ENCODE data around the gene NEK3.
"Not testable (repeated sequence)": the region's sequence is repeated elsewhere in the genome, so short reads cannot be mapped to it uniquely, and the experiment has no call there.

Gene NEK3

DNA sequence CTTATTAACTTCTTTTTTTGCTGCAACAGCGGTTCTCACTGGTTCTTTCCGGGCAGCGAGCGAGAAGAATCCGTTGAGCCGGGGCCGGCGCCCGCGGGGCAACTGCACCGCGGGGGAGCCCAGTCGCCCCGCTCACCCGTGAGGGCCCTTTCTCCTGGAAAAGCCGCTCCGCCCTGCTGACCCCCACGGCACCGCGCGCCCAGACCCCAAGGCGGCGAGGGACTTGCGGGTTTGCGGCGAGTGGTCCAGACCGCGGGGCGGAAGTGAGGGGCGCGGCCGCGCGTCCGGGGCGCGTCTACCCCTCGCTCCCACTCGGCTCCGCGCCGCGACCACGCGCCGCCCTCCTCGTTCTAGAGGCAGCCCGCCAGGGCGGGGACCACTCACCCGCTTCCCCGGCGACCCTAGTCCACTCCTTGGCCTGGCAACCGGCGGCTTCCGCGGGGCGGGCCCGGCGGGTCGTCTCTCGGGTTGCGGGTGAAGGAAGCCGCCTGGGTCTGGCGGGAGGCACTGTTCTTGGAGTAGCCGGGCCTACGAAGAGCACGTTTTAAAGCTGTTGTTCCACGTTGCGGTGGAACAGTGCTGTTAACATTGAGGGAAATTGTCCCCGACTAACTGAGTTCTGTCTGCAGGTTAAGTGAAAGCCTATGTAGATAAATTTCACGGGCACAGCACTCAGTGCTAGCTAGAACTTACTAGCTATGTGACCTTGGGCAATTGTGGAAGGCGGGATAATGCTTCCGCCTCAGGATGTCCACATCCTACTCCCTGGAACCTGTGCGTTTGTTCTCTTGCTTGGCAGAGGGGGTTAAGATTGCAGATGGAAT is at the start of gene NEK3:
Gene NEK3 (minus strand): TSS at position 439 of the 824 bp plus-strand sequence. CDS start 3,406 bp downstream, outside the sequence.
- DNase-seq (ENCODE audit: low read depth in 2 of 2) = peak; percentile 13 to 26

DNA sequence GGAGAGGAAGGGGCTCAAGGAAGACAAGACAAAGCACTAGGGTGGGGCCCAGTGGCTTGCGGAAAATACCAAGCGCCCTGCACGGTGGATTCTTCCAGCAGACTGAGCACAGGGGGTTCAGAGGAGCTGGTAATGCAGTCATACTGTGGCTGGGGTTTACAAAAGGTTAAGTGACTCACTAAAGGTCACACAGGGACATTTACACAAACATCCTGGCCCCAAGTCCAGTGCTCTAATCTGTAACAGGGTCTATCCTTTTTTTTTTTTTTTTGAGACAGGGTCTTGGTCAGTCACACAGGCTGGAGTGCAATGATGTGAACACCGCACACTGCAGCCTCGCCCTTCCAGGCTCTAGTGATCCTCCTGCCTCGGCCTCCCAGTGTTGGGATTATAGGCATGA is 49.0 kb upstream of the NEK3 start:
- DNase-seq (ENCODE audit: low read depth in 2 of 2) = not testable (repeated sequence)

- not testable (repeated sequence) for DNase-seq (ENCODE audit: low read depth in 2 of 2)
These were observed 48.5 kb upstream of the NEK3 start for GRCh38 chr13:52207896-52208295.

- not testable (repeated sequence) for DNase-seq (ENCODE audit: low read depth in 2 of 2)
These were observed 47.9 kb upstream of the NEK3 start for GRCh38 chr13:52207337-52207736.

DNA sequence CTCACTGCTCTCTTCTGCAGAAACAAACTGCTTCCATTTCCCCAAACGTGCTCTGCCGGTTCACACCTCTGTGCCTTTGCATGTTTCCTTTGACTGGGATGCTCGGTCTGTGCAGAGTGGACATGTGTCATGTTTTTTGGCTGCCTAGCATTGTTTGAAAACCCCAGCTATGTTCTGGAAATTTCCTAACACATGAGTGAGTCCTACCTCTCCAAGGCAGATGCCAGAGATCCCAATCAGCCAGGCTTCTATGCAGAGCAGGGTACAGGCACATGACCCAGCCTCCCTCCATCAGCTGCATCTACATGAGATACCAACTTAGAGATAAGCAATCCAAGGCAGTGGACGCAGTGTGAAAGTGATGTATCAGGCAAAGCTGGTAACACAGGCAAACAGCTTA is 45.1 kb upstream of the NEK3 start:
- DNase-seq (ENCODE audit: low read depth in 2 of 2) = not testable (repeated sequence)

DNA sequence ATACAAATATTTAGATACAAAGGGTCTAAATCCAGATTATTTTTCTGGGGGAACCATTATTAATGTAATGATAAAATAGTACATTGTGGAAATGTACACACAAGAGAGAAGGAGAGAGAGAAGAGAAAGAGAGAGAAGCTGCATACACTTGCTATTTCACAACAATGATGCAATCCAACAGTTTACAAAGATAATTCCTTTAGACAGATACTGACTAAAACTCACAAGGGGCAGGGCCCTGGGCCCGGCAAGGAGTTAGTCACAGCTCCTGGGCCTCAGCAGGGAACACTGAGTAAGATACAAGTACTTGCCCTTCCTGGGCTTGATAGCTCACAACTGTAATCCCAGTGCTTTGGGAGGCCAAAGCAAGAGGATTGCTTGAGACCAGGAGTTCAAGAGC is 44.5 kb upstream of the NEK3 start:
- DNase-seq (ENCODE audit: low read depth in 2 of 2) = not testable (repeated sequence)

GRCh38 chr13:52202506-52202905 is 43.1 kb upstream of the NEK3 start:
- DNase-seq (ENCODE audit: low read depth in 2 of 2) = not testable (repeated sequence)

DNA sequence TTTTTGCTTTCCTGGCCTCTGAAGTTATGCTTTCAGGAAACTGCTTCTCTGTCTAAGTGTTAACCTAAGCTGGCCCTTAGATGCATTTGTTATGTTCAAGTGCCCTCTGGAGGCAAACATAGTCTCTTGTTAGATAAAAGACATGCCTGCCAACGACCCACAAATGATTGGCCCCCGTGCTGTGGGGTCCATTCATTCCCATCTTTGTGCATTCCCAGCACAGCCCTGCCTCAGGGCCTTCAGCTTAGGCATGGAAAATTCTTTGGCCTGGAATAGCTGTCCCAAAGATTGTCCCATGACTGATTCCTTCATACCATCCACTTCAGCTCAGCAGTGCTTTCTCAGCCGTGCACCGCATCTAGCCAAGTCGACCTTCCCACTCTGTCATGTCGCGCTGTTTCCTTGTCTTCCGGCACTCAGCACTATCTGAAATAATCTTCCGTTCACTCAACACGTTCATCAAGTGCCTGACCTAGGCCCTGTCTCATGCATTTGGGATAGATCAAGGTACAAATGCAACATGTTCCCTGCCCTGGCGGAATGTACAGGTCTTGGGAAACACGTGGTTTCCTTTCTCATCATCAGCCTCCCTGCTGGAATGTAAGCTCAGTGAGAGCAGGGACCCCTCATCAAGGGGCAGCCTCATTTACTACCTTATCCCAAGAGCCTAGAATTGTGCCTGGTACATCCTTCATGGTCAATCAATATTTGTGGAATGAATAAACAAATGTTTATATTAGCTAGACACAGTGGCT is 42.2 kb upstream of the NEK3 start:
- not testable (repeated sequence) for DNase-seq (ENCODE audit: low read depth in 2 of 2)

DNA sequence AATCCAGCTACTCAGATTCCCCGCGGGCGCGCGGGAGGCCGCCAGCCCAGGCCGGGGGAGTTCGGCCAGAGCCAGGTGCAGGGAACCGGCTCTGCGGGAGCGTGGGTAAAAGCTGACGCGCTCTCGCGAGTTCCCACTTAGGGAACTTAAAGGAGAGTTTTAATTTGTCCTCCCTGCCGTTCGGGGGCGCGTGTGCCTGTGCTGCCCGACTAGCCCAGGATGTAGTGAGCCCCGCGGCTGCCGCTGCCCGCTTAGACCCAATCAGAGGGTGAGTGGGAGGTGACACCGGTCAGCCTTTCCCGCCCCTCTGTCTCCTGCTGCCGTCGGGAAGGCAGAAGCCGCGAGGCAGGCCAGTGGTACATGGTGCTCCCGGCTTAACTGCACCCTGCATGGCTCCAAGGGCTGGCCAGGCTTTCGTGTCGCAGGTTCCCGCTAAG is 36.0 kb upstream of the NEK3 start:
- DNase-seq (ENCODE audit: low read depth in 2 of 2) = peak; percentile 44 to 53

DNA sequence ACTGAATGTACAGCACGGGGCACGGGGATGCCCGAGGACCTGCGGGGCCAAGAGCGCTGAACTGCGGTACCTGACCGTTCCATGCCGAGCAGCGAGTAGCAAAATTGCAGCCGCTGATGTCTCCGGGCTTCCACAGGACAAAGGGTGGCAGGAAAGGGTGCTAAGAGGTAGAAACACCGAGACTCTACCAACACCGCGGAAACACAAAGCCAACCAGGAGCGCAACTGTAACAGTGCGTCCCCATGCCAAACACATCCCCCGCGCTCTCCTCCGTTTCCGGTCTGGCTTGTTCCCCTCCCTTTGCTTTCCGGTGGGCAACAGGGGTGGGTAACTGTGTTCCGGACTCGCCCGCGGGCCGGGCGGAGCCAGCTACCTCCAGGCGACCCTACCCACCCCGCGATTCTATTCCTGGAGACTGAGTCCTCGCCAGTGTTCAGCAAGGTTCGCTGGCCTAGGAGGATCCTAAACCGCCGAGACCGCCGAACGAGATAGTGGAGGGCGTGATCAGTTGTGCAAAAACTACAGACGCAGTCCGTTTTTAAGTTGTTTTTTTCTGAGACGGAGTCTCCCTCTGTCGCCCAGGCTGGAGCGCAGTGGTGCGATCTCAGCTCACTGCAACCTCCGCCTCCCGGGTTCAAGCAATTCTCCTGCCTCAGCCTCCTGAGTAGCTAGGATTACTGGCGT is 34.9 kb upstream of the NEK3 start:
- peak; percentile 83 to 85 for DNase-seq (ENCODE audit: low read depth in 2 of 2)

DNA sequence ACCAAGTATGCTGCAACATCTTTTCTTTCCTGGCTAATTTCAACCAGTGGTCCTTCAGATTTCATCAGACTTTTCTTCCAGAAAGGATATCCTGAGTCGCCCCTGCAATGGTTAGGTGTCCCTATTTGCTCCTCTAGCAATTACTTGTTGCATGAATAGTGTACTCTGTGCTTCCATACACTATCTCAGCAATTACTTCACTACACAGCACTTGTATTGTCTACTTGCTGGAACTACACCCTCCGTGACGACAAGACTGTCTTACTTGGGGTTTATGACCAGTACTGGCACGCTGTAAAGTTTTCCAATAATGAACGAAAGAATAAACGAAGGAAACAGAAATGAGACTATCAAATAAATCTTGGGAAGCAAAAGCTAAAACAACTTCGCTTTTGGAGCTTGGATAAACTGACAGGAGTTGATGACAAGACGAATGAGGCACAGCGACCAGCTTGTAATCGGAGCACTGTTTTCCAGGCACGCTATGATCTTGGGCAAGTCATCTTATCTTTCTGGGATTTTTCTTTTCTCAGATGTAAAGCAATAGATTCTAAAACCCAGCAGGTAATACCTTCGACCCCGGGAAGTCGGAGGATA is 34.3 kb upstream of the NEK3 start:
- not testable (repeated sequence) for DNase-seq (ENCODE audit: low read depth in 2 of 2)

- not testable (repeated sequence) for DNase-seq (ENCODE audit: low read depth in 2 of 2)
These were observed 28.2 kb upstream of the NEK3 start for GRCh38 chr13:52187424-52188187.

DNA sequence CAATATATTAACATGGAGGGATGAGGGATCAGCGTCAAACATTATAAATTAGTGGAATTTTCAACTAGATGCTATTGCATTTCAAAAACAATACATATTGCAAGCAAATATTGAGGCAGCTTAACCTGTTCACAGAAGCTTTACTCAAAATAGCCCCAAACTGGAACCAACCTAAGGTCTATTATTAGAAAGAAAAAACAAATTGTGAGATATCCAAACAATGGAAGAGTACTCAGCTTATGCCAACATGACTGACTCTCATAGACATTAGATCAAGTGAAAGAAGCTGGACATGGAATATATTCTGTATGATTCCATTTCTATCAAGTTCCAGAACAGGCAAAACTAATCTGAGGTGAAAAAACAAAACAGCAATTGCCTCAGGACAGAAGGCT is 27.6 kb upstream of the NEK3 start:
- no peak for DNase-seq (ENCODE audit: low read depth in 2 of 2)

- DNase-seq (ENCODE audit: low read depth in 2 of 2) = not testable (repeated sequence)
These were observed 22.0 kb upstream of the NEK3 start for GRCh38 chr13:52181316-52181954.

DNA sequence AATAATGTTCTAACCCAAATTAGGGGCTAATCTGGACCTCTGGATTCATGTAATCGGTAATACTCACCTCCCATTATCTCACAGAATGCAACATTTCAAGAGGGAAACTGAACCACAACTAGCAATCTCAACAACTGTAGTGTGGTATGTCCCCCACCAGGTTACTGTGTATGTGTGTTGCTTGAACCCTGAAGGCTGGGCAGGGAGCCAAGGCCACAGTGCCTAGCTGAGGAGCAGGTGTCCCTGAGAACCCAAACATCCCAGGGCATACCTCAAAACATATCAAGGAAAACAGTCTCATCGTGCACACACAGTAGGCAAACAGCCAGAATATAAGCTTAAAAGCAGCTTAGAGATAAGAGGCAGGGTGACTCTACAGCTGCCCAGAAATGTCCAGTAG is 20.5 kb upstream of the NEK3 start:
- no peak for DNase-seq (ENCODE audit: low read depth in 2 of 2)

DNA sequence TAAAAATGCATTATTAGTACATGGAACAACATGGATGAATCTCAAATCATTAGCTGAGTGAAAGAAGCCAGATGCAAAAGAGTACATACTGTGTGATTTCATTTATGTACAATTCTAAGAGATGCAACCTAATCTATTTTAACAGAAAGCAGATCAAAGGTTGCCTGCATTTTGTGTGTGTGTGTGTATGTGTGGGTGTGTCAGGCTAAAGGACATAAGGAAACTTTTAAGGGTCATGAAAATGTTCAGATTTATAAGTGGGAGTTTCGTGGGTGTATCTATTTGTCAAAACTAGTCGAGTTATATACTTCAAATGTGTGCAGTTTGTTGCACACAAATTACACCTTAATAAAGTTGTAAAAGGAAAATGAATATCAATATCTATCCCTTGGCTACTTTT is 17.9 kb upstream of the NEK3 start:
- DNase-seq (ENCODE audit: low read depth in 2 of 2) = no peak

GRCh38 chr13:52173970-52174369 is 14.6 kb upstream of the NEK3 start:
- not testable (repeated sequence) for DNase-seq (ENCODE audit: low read depth in 2 of 2)

DNA sequence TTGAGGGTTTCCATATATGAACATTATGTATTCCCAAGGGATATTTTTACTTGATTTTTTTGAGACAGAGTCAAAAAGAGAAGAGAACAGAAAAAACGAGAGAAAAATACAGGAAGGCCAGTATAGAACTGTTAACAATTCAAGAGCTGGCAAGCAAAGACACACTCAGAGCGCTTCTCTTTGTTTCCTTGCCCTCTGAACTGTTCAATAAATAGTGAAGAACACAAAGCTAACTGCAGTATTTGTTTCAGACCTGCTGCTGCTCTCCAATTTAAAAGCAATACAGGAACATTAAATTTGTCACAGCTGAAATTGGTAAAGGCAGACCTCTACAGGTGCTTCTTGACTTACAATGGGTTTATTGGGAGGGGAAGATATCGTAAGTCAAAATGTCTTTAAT is 14.0 kb upstream of the NEK3 start:
- no peak for DNase-seq (ENCODE audit: low read depth in 2 of 2)

DNA sequence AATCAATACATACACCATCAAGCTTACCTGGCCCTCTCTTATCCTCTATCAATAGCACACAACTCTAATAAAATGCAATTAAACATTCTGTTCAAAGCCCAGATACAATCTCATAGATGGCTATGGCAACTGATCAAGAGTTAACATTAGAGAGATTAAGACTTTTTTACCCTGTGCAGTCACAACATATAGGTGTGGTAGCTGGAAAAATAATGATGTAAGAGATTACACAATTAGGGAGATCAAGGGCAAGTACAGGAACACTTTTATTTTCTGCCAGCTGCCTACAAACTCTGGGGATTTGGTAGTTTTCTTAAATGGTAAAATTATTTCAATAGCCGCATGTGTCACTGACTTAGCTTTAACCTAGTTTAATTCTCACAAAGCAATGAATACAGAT is 12.3 kb upstream of the NEK3 start:
- DNase-seq (ENCODE audit: low read depth in 2 of 2) = not testable (repeated sequence)

GRCh38 chr13:52170828-52171391 is 11.5 kb upstream of the NEK3 start:
- DNase-seq (ENCODE audit: low read depth in 2 of 2) = not testable (repeated sequence)
